B cell (primary cell): ENCODE data around the gene TPCN2.

Experiments used
- CTCF ChIP-seq: fragments of 200-600 bp; IDR thresholded peaks from one replicate; pipeline ENCODE4 v1.8.0; 2022; ENCODE audit warnings: antibody characterized with exemption, mild to moderate bottlenecking
- EZH2 ChIP-seq: IDR thresholded peaks from 2 replicates; pipeline ENCODE4 v1.6.1; 2012; ENCODE audit warnings: borderline replicate concordance, low read depth, mild to moderate bottlenecking, moderate library complexity, low read length; ENCODE audit not compliant: insufficient read depth, poor library complexity, severe bottlenecking

GRCh38 chr11:69003866-69004367, 44.8 kb upstream of the TPCN2 start:
- TF ChIP-seq CTCF (no peak), EZH2 (no peak)
